GM12872 (cell line): Measurements from ENCODE around the gene TMEM161A.
A peak's percentile ranks its signal among the peaks of the same experiment; 100 is the strongest.

Experiments
- TF ChIP-seq, protein P1 (sequence below): IDR thresholded peaks from 3 replicates; pipeline ENCODE4 v1.5.1; 2011; ENCODE audit warnings: low read depth, mild to moderate bottlenecking, low read length, moderate library complexity; ENCODE audit not compliant: insufficient read depth

Gene TMEM161A

DNA sequence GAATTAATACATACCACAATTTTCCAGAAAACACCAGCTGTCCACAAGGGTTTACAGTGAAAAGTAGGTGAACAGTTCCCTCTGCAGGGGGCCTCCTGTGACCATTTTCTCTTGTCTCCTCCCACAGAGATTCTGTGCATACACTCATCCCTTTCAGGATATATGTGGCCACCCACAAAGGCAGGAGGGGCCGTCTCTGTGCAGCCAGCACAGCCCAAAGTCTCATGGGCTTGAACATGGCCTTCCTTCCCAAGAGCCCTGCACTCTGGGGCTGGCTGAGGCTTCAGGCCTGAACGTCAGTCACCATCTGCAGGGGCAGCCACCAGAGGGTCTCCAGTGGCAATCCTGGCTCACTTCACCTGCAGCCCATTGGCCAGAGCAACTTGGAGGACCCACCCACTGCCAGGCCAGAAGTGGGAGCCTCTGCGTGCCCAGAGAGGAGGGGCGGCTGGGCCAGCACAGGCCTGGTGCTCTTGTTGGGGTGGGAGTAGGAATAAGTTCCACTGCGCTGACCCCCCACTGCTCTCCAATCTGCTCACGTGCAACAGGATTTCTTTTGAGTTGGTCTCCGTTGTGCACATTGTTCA is 25.1 kb downstream of the TMEM161A start:
- TF ChIP-seq, protein P1, sequence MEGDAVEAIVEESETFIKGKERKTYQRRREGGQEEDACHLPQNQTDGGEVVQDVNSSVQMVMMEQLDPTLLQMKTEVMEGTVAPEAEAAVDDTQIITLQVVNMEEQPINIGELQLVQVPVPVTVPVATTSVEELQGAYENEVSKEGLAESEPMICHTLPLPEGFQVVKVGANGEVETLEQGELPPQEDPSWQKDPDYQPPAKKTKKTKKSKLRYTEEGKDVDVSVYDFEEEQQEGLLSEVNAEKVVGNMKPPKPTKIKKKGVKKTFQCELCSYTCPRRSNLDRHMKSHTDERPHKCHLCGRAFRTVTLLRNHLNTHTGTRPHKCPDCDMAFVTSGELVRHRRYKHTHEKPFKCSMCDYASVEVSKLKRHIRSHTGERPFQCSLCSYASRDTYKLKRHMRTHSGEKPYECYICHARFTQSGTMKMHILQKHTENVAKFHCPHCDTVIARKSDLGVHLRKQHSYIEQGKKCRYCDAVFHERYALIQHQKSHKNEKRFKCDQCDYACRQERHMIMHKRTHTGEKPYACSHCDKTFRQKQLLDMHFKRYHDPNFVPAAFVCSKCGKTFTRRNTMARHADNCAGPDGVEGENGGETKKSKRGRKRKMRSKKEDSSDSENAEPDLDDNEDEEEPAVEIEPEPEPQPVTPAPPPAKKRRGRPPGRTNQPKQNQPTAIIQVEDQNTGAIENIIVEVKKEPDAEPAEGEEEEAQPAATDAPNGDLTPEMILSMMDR, result no peak

DNA sequence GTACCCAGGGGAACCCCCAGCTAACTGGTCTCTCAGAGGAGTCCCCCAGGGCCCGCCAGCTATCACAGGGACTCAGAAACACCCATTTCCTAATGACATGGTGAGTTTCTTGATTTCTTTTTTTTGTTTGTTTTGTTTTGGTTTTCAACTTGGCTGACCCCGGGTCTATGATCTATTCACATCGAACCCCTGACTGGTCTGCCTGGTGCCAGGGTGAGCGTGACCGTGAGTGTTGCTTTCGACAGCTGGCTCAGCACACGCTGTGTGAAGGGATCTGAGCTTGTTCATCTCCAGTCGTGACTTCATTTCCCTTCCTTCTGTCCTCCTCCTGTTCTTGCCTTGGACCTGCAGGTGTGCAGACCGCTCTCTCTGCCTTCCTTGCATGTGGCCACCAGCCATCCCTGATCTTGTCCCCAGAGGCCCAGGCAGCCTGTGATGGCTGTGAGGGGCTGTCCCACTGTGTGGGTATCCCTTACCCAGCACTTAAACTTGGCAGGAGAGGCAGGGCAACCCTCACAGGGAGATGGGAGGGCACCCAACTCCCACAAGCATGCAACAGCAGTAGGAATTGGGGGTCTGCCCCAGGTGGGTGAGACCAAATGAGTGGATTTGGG is 26.2 kb downstream of the TMEM161A start:
- TF ChIP-seq, protein P1, result no peak

DNA sequence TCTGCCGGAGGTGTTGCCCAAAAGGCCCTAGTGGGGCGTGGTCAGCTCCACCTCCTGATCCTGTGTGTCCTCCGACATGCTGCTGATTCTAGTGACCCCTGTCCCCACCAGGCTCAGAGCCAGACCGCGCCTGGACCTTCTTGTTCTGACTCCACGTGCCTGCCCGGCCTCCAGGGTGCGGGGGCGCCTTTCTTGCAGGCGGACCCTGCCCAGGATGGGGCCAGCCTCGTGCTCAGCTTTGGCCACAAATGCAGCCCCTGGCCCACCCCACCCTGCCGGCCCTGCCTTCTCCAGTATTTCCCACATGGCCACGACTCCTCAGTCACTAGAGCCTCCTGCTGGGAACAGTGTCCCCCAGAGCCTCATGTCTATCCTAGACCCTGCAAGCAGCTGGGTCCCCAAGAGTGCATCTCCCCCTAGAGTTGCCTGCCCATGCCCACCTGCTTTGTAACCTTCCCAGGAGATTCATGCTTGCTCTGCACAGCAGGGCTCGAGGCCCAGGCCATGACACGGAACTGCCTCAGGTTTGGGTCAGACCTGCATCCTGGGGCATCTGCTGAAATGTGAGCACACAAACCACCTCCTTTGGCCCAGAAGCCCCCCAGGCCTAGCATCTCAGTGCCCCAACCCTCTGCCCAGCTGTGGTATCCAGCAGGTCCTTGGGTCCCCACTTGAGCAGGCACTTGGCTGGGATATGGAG is 27.0 kb downstream of the TMEM161A start:
- TF ChIP-seq, protein P1, result no peak

DNA sequence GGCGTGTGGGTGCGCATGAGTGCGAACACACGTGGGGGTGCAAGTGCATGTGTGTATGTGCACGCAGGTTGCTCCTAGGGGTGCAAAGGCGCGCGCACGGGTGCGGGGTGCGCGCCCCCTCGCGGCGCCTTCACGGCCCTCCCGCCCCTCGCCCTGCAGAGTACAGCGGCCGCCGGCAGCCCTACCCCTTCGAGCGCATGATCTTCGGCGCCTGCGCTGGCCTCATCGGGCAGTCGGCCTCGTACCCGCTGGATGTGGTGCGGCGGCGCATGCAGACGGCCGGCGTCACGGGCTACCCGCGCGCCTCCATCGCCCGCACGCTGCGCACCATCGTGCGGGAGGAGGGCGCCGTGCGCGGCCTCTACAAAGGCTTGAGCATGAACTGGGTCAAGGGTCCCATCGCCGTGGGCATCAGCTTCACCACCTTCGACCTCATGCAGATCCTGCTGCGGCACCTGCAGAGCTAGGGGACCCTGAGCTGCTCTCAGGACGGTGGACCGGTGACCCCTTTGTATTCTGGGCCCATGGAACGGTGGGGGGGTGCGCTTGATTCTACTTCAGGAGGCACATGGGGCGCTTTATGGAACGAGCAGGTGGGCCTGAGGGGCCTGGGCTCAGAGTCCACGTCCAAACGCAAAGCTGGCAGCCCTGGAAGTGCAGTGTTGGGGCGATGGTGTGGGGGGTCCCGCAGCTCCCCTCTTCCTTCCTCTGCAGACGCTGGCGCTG is 27.7 kb downstream of the TMEM161A start:
- TF ChIP-seq, protein P1, result peak; percentile 47

DNA sequence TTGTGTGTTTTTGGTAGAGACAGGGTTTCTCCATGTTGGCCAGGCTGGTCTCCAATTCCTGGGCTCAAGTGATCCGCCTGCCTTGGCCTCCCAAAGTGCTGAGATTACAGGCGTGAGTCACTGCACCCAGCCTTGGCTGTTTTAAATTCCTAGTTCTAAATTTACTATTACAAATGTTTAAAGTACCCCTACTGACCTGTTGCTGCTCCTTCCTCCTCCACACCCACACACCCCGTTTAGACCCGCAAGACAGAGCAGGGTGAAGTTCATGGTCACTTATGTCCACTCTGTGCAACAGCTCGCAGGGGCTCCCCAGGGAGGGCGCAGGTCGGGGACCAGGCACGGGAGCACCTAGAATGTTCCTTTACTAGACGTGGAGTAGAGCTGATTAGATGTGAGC is 28.7 kb downstream of the TMEM161A start:
- TF ChIP-seq, protein P1, result no peak

DNA sequence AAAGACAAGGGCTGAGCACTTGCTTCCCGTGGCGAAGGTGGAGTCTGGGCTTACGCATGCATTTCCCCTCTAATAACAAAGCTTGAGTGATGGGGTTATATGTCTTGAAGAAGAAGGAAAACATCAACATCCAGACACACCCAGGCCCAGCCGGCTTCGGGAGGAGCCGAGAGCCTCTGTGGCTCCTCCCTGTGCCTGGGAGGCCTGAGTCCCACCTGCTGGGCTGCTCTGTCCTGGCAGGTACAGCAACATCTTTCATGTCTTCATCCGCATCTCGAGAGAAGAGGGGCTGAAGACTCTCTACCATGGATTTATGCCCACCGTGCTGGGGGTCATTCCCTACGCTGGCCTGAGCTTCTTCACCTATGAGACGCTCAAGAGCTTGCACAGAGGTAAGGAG is 30.6 kb downstream of the TMEM161A start:
- TF ChIP-seq, protein P1, result no peak

DNA sequence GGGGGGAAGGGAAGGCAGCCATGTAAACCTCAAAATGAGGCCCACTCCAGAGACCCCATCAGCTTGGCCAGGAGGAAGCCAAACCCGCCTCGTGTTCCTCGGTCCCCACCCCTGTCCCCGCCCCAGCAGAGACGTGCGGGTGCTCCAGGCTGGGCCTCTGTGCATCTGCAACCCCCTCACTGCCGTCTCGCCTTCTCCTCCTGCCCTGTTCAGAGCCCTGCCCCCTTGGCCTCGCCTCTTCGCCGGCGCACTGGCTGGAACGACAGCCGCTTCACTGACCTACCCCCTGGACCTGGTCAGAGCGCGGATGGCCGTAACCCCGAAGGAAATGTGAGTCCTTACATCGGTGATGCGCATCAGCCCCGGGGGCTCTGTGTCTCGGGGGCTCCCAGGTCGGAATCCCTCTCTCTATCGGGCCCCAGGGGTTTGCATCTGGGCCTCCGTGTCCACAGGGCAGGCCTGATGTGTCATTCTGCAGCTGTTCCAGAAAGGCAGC is 32.2 kb downstream of the TMEM161A start:
- TF ChIP-seq, protein P1, result no peak
